CD4-positive, alpha-beta T cell treated with Interleukin-15 for 1 hour (primary cell): ENCODE results near the gene TEAD1.
A peak's percentile ranks its signal among the peaks of the same experiment; 100 is the strongest.

Experiments
- DNase-seq: peaks from one replicate; pipeline ENCODE4 v3.0.0-alpha.2; 2020

Gene TEAD1

DNA sequence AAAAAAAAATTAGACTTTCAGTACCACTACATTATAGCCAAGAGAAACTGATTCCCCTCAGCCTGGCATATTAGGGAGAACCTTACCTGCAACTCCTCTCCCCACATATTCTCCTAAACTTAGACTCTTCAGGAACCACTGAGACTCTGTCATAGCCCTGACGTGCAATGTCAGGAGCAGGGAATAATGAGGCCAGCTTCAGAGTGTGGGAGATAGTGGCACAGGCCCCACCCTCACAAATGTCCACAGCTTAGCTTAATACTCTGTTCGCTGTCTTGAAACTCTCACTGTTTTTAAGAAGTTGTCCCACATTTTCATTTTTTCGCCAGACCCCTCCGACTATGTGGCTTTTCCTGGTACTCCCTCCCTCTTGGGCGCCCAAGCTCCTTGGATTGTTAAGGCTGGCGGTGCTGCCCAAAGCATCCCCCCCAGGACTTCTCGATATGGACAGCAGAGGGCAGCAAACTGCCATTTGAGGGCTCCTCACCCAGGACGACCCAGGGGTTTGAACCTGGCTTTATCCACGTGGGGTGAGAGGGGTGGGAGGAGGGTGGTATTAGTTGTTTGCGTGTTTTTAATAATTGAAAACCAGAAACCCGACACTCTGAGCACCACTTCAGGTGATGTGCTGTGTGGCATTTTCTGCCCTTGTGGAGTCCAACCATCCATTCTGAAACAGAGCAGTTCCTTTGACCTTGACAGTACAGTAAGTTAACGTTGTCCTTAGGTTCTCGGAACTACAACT, 289.7 kb downstream of the TEAD1 start:
- DNase-seq = peak; percentile 30

GRCh38 chr11:12964650-12965049, 290.4 kb downstream of the TEAD1 start:
- no peak for DNase-seq

GRCh38 chr11:12966002-12966401, 291.8 kb downstream of the TEAD1 start:
- DNase-seq = no peak

DNA sequence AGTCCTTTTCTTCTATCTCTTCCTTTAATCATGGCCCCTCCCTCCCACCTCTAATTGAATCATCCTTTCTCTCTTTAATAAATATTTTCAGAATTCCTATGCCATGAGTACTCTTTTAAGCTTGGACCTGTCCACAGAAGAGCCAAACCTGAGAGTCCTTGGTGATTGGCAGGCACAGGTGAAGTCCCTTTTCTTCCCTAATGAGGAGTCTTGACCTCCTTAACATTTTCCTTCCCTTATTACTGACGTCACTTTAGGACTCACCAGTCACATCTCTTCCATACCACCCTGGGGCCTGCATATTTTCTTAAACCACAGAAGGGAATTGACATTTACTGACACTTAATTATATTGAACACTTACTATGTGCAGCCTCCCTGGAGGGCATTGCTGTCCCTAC, 293.9 kb downstream of the TEAD1 start:
- DNase-seq = no peak

- no peak for DNase-seq
Observed at GRCh38 chr11:12968826-12969225, 294.6 kb downstream of the TEAD1 start.

DNA sequence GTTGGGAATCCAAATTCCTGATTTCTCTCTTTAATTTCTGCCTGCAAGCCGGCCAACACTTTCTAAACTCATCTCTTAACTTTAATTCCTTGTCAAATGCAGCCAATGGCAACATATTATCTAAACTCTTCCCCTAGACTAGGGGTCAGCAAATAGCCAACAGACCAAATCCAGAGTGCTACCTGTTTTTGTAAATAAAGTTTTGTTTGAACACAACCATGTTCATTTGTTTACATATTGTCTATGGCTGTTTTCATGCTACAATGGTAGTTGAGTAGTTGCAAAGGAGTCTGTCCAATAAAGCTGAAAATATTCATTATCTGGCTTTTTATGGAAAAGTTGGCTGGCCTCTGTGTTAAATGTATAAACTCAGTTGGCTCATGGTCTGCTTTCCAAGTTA, 297.7 kb downstream of the TEAD1 start:
- DNase-seq = no peak

GRCh38 chr11:12973528-12974181, 299.4 kb downstream of the TEAD1 start:
- no peak for DNase-seq

- DNase-seq = no peak
Observed at GRCh38 chr11:12975195-12975594, 301.0 kb downstream of the TEAD1 start.

- DNase-seq = no peak
Observed at GRCh38 chr11:12979928-12980689, 305.9 kb downstream of the TEAD1 start.

GRCh38 chr11:12981676-12982522, 307.7 kb downstream of the TEAD1 start:
- no peak for DNase-seq

GRCh38 chr11:12983336-12983735, 309.1 kb downstream of the TEAD1 start:
- DNase-seq = no peak

DNA sequence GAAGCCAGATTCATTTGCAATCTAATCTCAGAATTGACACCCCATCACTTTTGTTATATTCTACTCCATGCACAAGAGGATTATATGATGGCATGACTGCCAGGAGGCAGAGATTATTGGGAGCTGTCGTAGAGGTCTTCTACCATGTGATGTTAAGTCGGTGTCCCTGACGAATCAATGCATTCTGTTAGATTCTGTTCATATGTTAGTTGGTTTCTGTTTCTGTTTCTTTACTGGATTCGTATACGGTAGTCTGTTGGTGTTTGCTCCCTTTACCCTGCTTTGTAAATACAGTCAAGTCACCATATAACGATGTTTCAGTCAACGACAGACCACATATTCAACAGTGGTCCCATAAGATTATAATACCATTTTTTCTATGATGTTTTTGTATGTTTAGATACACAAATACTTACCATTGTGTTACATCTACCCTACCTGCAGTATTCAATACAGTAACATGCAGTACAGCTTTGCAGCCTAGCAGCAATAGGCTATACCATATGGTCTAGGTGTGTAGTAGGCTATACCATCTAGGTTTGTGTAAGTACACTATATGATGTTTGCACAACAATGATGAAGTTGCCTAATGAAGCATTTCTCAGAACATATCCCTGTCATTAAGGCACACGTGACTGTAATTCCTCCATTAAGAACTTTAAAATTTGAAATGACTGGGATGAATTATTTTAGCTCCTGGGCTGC, 312.1 kb downstream of the TEAD1 start:
- DNase-seq = no peak

DNA sequence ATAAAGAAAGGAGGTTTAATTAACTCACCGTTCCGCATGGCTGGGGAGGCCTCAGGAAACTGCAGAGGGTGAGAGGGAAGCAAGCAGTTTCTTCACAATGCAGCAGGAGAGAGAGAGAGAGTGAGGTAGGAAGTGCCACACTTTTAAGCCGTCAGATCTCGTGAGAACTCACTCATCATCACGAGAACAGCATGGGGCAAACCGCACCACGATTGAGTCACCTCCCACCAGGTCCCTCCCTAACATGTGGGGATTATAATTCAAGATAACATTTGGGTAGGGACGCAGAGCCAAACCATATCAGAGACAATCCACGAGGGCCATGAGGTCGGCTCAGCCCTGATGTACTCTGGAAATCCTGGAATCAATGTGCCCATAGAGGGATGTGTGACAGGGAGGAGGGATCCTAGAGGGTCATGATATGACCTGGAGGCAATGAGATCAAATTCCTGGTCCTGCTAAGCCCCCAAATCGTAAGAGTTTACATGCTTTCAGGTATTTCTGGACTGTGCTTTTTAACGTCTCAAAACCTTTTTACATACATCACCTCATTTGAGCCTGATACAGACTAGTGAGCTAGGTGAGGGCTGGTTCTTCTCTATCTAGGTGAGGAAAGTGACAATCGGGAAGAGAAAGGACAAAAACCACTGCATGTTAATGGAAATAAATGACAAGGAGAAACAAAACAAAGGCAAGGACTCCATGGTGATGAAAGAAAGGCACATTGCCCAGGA, 315.4 kb downstream of the TEAD1 start:
- DNase-seq = no peak

DNA sequence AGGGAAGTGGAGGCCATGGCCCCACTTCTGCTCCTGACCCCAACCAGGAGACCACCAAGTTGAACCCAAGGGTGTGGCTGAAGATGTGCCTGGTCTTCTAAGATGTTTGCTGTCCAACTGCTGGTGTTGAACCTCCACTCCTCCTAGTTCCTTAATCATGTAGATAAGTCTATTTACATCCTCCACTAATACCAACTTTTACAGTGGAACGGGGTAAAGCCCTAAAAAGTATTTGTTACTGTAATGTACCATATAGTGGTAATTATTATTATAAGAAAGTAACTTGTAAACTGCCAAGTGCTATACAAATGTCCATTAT, 315.9 kb downstream of the TEAD1 start:
- DNase-seq = no peak

DNA sequence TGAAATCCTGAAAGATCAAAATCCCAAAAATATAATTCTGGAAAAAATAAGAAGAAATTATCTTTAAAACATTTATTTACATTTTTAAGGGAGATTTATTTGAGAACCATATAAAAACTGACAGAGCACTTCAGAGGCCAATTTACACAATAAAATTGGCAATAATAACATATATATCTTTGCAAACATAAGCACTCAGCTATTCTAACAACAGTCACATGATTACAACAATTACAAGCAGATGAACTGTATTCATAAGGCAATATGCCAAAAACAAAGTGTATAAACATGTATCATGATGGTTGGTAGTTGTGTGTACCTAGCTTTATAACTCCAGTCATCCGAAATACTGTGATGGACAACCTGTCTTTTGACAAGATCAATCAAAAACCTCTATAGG, 317.2 kb downstream of the TEAD1 start:
- no peak for DNase-seq

DNA sequence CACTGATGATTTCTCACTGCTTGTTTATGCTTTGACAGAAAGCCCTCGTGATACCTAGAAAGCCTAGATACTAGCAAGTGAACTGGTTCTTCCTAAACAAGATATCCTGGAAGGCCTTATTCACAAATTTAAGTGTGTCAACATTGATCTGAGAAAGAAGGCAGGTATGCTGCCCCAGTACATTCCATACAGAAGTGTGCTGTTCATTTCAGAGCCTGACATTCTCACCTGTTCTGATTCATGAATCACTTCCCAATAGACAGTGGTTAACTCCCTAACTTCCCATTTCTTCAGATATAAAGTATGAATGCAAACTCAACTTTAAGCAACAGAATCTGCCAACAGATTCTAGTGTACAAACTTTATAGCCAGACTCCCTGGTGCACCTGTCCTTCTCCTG, 319.4 kb downstream of the TEAD1 start:
- no peak for DNase-seq
